ENCODE results near the gene CFAP141. TPM values are rescaled to one million over a fixed set of nuclear protein-coding genes. Genes with fewer than 3 reads are reported as not detected.

The CFAP141 gene
- polyA plus RNA-seq, 1 of the 3 experiments (the other 2 are of a cell fraction): not detected

DNA sequence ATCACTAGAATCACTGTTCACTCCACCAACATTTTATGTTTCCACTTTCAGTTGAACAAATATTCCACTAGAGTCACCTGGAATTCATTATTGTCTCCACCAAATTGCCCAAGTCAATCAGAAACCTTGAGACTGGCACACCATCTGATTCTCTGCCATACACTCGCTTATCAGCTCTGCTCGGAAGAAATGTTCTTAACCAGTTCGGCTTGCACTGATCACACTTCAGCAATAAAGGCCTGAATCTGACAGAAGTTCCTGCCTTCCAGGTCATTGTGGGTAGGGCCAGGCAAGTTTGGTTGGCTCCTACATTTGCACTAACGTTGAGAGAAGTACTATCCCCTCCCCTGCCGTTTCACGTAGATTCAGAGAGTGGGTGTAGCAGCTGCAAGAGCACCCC lies 24.2 kb downstream of the CFAP141 start:
- no peak for TF ChIP-seq MEF2A (IDR thresholded peaks at IDR 0.05; ENCODE audit: borderline replicate concordance, low read depth)
- no peak for TF ChIP-seq PBX3 (IDR thresholded peaks at IDR 0.05)
- no peak for TF ChIP-seq RFX5 (IDR thresholded peaks at IDR 0.05; ENCODE audit: low read length)
- TF ChIP-seq CTCF (IDR thresholded peaks at IDR 0.05): no peak
- WGBS (ENCODE audit: low lambda C conversion rate): 2% methylated on average over 6 of the region's 6 CpGs

DNA sequence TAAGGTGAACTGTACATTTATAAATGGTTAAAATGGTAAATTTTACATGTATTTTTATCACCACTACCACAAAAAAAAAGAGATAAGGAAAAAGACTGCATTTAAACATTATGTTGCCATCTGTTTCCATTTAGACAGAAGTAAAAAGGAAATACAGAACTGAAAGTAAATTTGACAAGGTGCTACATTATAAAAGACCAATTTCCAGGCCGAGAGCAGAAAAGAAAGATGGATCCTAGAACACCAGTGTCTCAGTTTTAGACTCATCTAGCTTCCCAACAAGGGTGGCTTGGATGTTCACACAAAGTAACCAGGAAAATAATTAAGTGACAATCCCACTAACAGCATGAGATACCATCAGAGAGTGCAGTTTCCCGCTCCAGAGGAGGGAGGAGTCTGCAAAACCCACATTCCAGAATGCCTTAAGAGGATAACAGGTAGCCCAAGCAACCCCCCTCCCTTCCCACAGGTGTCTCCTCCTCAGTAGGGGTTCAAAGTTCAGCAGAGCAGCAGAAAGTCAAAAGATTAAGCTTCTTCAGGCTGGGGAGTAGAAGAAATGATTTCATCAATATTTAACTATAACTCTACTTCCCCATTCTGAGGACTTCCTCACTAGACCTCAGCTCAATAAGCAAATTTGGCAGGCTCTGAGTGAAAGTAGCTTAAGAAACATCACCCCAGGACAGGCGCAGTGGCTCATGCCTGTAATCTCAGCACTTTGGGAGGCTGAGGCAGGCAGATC lies 26.0 kb downstream of the CFAP141 start:
- Histone ChIP-seq H3K9me3 (no peaks in the 10 kb centered on the region), H3K9me2 (no peaks in the 10 kb centered on the region), H3K27ac (ENCODE audit: low read depth in 2 of 2, low read length in 1 of 2) (peak overlapping the region in 1 of 2 experiments; percentile 23; a peak in 1 of 4 replicates), H3K9ac (no peak overlapping the region; the same call in 1 of the 2 replicates), H2AFZ (ENCODE audit: low read depth) (no peak overlapping the region), H4K20me1 (ENCODE audit: insufficient read depth) (peaks cover 71% of the 10 kb centered on the region), H3K27me3 (ENCODE audit: insufficient read depth) (no peaks in the 10 kb centered on the region), H3K4me2 (peak overlapping the region; percentile 60), H3K79me2 (ENCODE audit: insufficient read depth) (peaks cover 80% of the 10 kb centered on the region), H3K36me3 (replicated peaks in 1 of 2; ENCODE audit: control insufficient read depth in 1 of 2, insufficient read depth in 2 of 2, low read length in 1 of 2) (peaks cover 28 to 40% of the 10 kb centered on the region in 2 experiments), H3K4me3 (ENCODE audit: low read depth in 2 of 2, low read length in 1 of 2) (peak overlapping the region in 1 of 2 experiments; percentile 14; a peak in 1 of 4 replicates), H3F3A (replicated peaks; ENCODE audit: insufficient read depth) (peaks cover 9% of the 10 kb centered on the region), H3K4me1 (ENCODE audit: control insufficient read depth in 1 of 2, insufficient read depth in 2 of 2, low read depth in 1 of 2, low read length in 1 of 2) (peaks cover 30 to 45% of the 10 kb centered on the region in 2 experiments; a peak in 3 of 4 replicates)
- CTCF ChIA-PET: interaction anchor here (1.2 kb wide), 1 partner anchor 19 kb away, joined by 4 read pairs; no protein-coding TSS in a partner anchor
- POLR2A ChIA-PET: interaction anchor here (1.0 kb wide), 1 partner anchor 24 kb away, joined by 3 read pairs; no protein-coding TSS in a partner anchor
- TF ChIP-seq GATA2 (CRISPR knock-in tag; IDR thresholded peaks at IDR 0.05): no peak
- no peak for TF ChIP-seq MEF2A (IDR thresholded peaks at IDR 0.05; ENCODE audit: borderline replicate concordance, low read depth)
- no peak for TF ChIP-seq RFX5 (IDR thresholded peaks at IDR 0.05; ENCODE audit: low read length)
- TF ChIP-seq YY1 (IDR thresholded peaks at IDR 0.05; ENCODE audit: low read depth): no peak
- TF ChIP-seq POLR2AphosphoS5 (IDR thresholded peaks at IDR 0.05; ENCODE audit: low read depth, low read length): no peak
- no peak for TF ChIP-seq EP300 (IDR thresholded peaks at IDR 0.05; ENCODE audit: borderline replicate concordance in 1 of 2, low read depth in 1 of 2, low read length in 1 of 2)
- no peak for TF ChIP-seq FOSL2 (IDR thresholded peaks at IDR 0.05; ENCODE audit: borderline replicate concordance, low read depth)
- no peak for TF ChIP-seq FOXM1 (IDR thresholded peaks at IDR 0.05; ENCODE audit: low read depth)
- no peak for TF ChIP-seq TCF12 (IDR thresholded peaks at IDR 0.05)
- TF ChIP-seq, protein P1, sequence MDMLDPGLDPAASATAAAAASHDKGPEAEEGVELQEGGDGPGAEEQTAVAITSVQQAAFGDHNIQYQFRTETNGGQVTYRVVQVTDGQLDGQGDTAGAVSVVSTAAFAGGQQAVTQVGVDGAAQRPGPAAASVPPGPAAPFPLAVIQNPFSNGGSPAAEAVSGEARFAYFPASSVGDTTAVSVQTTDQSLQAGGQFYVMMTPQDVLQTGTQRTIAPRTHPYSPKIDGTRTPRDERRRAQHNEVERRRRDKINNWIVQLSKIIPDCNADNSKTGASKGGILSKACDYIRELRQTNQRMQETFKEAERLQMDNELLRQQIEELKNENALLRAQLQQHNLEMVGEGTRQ (IDR thresholded peaks at IDR 0.05; ENCODE audit: borderline replicate concordance, low read depth, low read length): no peak
- no peak for TF ChIP-seq IRF3 (IDR thresholded peaks at IDR 0.05; ENCODE audit: low read depth, low read length)
- TF ChIP-seq NRF1 (IDR thresholded peaks at IDR 0.05; ENCODE audit: low read depth, low read length): no peak
- TF ChIP-seq GABPA (IDR thresholded peaks at IDR 0.05; ENCODE audit: low read depth): no peak
- TF ChIP-seq, protein P2, sequence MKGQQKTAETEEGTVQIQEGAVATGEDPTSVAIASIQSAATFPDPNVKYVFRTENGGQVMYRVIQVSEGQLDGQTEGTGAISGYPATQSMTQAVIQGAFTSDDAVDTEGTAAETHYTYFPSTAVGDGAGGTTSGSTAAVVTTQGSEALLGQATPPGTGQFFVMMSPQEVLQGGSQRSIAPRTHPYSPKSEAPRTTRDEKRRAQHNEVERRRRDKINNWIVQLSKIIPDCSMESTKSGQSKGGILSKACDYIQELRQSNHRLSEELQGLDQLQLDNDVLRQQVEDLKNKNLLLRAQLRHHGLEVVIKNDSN (IDR thresholded peaks at IDR 0.05; ENCODE audit: borderline replicate concordance, low read depth): no peak
- no peak for DNase-seq
- 73% methylated on average over 3 of the region's 3 CpGs for WGBS (ENCODE audit: low lambda C conversion rate)

More for the DNA sequence above, 24.2 kb downstream of the CFAP141 start:
- ChIA-PET POLR2A (interaction anchor here (0.5 to 1.0 kb wide), 2 partner anchors 177 to 191 kb away, joined by 5 to 6 read pairs; partner anchors contain the start of gene RPS27), CTCF (interaction anchor here (0.8 to 2.1 kb wide), 3 partner anchors 17 to 37 kb away, joined by 3 to 9 read pairs (median 4); no protein-coding TSS in a partner anchor)
- Histone ChIP-seq H3K4me1 (ENCODE audit: control insufficient read depth in 1 of 2, insufficient read depth in 2 of 2, low read depth in 1 of 2, low read length in 1 of 2) (peaks cover 30 to 45% of the 10 kb centered on the region in 2 experiments; a peak in 3 of 4 replicates), H3K36me3 (replicated peaks in 1 of 2; ENCODE audit: control insufficient read depth in 1 of 2, insufficient read depth in 2 of 2, low read length in 1 of 2) (peaks cover 18 to 24% of the 10 kb centered on the region in 2 experiments), H3K4me3 (ENCODE audit: low read depth in 2 of 2, low read length in 1 of 2) (peak overlapping the region; percentile 92 to 98), H2AFZ (ENCODE audit: low read depth) (no peak overlapping the region), H4K20me1 (ENCODE audit: insufficient read depth) (peaks cover 53% of the 10 kb centered on the region), H3K4me2 (peak overlapping the region; percentile 90), H3K9me3 (no peaks in the 10 kb centered on the region), H3K9ac (peak overlapping the region; percentile 90), H3K9me2 (no peaks in the 10 kb centered on the region), H3K27me3 (ENCODE audit: insufficient read depth) (no peaks in the 10 kb centered on the region), H3K79me2 (ENCODE audit: insufficient read depth) (peaks cover 61% of the 10 kb centered on the region), H3F3A (replicated peaks; ENCODE audit: insufficient read depth) (peaks cover 18% of the 10 kb centered on the region), H3K27ac (ENCODE audit: low read depth in 2 of 2, low read length in 1 of 2) (peak overlapping the region; percentile 86 to 93; a peak in 3 of 4 replicates)
- no peak for DNase-seq

Measured in SK-N-SH (cell line).